Activated CD8-positive, alpha-beta memory T cell treated with anti-CD3 and anti-CD28 coated beads for 48 hours (primary cell): Measurements from ENCODE around the gene SCFD2.

Experiments used
- DNase-seq, 3 experiments: peaks; one replicate each; pipeline ENCODE4 v3.0.0-alpha.2; 2020; ENCODE audit warnings: low read depth in 2 of 3, low spot score in 2 of 3

The SCFD2 gene

DNA sequence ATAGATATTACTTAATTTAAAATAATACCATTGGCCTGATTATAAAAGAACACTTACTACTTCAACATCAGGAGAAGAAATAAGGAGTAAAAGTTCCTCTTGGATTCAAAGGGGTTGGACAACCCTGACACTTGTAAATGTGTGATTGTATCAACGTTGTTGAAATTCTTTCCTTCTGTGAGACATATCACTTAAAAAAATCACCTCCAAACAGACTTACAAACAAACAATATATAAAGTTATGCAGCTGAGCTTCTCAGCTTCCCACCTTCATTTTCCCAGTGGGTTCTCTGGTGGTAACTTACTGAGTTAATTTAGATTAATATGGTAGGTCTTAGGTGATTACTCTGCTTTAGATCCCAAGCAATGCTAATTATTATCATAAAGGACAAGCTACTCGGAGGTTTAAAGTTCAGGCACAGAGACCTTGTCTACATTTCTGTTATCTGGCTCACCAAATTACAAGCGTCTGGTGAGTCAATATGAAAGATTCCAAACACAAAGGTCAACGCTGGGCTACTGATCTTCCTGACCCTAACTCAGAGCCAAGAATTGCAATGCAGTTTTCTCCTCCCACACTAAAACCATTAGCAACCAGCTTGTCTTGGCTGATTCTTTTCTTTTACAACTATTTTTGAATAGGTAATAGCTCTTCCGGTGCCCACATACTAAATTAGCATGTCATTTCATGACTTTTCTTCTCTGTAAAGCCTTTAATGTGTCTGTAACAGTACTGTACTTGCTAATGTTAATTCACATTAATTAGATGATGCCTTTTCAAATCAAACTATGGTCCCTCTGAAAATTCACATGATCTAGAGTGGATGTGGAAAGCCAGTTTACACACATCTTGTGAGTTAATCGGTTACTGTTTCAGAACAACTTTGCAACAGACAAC lies 346.1 kb downstream of the SCFD2 start:
- DNase-seq, result no peak

DNA sequence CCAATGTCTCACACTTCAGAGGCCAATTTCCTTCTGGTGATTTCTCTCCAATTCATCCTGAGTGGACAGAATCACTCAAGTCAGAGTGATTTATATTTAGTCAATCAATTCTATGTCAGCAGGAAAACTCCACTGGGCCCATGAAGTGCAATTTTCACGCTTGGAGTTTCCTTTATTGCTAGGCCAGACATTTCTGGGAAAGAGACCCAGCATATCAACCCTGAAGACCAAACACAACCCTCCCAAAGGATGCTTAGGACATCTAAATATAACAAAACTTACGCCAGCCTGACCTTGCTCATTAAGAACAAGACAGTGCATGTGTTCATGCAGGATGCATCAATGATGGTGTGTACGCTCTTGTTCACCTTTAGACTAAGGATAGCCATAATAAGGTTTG lies 347.4 kb downstream of the SCFD2 start:
- DNase-seq, result no peak

GRCh38 chr4:53016099-53016820 lies 349.6 kb downstream of the SCFD2 start:
- DNase-seq, result no peak

GRCh38 chr4:53015681-53016080 lies 350.2 kb downstream of the SCFD2 start:
- no peak for DNase-seq

DNA sequence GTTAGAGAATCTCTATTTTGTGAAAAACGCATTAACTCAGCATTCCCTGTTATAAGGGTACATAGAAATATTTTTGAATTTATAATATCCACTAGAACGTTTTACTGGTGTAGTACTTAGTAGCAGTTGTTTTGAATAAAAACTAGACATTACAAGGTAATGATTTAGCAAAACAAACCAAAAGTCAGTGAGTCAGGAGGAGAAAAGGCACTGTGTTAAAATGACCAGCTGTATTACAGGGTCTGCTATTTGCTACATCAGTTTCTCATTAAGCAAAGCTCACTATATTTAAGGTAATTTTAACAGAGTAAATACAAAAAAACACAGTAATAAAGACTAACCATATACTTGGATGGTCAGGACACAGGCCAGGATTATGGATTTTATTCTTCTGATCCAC lies 351.0 kb downstream of the SCFD2 start:
- no peak for DNase-seq

DNA sequence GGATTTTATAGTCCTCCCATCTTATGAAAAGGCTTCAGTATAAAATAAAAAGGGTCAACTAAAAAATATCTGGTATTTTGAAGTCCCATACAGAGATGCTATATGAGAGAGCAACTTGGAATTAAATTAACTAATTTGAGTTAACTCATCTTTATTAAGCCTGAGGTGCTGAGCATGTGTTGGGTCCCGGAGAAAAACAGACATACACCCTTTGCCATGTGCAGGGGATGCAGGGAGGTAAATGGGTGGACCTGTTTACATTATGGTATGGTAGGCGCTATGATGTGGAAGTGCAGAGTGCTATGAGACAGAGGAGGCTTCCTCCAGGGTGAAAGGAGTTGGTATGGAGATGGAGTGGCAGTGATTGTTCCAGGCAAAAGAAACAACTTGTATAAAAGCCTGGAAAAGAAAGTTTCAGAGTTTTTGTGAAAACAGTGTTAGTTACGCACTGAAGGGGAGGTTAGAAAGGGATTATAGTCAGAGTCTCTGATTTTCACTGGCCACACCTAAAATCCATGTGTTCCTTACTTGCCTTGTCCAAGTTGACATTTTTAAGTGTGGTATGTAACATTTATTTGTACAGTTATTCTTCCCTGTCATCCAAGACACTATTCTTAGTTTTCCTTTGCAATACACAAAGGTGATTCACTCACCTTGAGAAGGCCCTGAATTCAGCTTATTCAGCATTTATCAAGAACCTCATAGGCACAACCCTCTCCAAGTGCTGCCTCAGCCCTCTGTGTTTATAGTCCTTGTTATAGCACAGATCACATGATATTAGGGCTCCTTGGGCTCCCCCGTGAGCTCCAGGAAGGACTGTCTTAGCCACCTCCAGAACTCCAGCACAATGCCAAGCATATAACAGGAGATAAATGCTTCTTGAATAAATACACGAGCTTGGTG lies 351.7 kb downstream of the SCFD2 start:
- DNase-seq, result no peak

- no peak for DNase-seq
Observed at GRCh38 chr4:53012738-53013137, 353.1 kb downstream of the SCFD2 start.

- DNase-seq, result no peak
Observed at GRCh38 chr4:53011259-53011905, 354.5 kb downstream of the SCFD2 start.

DNA sequence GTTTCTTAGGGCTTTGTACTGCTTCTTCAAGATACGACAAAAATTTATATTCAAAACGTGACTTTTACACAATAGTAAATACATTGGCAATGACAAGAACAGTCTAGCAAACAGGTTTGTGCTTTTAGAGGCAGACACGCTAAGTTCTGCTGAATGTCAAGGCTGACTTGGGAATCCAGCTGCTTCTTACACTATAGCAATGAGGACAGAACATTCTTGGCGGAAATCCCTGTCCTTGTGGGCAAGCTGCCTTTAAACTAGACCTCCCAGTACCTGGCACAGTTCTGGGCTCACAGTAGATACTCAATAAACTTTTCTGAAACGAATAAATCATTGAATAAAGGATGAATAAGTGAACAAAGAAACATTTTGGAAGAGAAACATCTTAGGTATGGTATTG lies 355.5 kb downstream of the SCFD2 start:
- DNase-seq, result no peak

DNA sequence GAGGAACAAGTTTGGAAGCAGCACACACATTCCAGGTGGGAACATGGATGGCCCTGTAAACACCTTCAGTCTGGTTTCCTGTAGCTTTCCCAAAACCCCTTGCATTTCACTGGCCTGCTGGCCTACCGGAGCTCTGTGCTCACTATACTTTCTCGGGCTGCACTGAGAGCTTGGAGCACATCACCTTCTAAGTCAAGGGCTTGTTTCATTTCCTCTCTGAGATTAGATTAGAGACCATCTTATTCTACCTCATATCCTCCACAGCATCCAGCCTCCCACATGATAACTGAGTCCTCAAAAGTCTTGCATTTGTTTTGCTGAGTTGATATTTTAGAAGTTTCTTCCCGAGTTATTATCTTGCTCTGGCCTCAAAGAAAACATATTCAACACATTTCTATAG lies 356.0 kb downstream of the SCFD2 start:
- DNase-seq, result no peak

- no peak for DNase-seq
Observed at GRCh38 chr4:53007024-53007423, 358.8 kb downstream of the SCFD2 start.

GRCh38 chr4:53005808-53006207 lies 360.1 kb downstream of the SCFD2 start:
- DNase-seq, result no peak

- no peak for DNase-seq
Observed at GRCh38 chr4:53005149-53005546, 360.7 kb downstream of the SCFD2 start.

- no peak for DNase-seq
Observed at GRCh38 chr4:53004497-53005148, 361.2 kb downstream of the SCFD2 start.

GRCh38 chr4:53003959-53004358 lies 361.9 kb downstream of the SCFD2 start:
- no peak for DNase-seq

DNA sequence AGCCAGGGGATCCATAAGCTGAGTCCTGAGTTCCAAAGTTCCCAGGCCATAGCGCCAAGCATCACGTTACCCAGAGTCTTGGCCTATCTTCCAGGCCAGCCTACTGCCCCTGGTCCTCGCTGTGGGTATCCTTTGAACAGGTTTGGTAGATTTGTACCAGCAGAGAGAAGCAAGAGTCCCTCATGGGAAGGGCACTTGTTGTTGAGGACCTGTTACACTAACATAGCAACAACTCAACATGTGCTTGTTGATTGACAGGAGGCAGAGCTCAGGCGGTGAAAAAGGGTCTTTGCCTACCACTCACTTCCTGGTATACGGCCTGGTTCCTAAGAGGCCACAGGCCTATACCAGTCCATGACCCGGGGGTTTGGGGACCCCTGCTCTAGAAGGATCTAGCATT lies 365.3 kb downstream of the SCFD2 start:
- DNase-seq, result no peak

GRCh38 chr4:52999626-53000025 lies 366.2 kb downstream of the SCFD2 start:
- no peak for DNase-seq

GRCh38 chr4:52998413-52998812 lies 367.4 kb downstream of the SCFD2 start:
- DNase-seq, result no peak

GRCh38 chr4:52997132-52997416 lies 368.8 kb downstream of the SCFD2 start:
- DNase-seq, result no peak

- no peak for DNase-seq
Observed at GRCh38 chr4:52996261-52997131, 369.4 kb downstream of the SCFD2 start.
